Tibial artery (tissue), 4 donors: ENCODE data around the gene TMEM202.
"Not testable (repeated sequence)": the region's sequence is repeated elsewhere in the genome, so short reads cannot be mapped to it uniquely, and the experiment has no call there.

Experiments used
- DNase-seq, 2 donors: peaks; one replicate each; pipeline ENCODE4 v3.0.0-alpha.2; 2019
- H3K27ac ChIP-seq, 2 donors: fragments of 200-600 bp; sonication (generic) in 1 of 2; 1 replicate in 1 of 2; 2 replicates in 1 of 2; pipeline ENCODE4 v1.5.1; 2018 to 2019; ENCODE audit warnings: mild to moderate bottlenecking in 1 of 2
- H3K27me3 ChIP-seq, 2 donors: fragments of 200-600 bp; sonication (generic) in 1 of 2; one replicate each; pipeline versions ENCODE4 v1.5.1 to v1.6.0; 2016 to 2019
- H3K36me3 ChIP-seq, 3 donors: fragments of 200-600 bp; sonication (generic) in 2 of 3; one replicate each; pipeline ENCODE4 v1.5.1; 2016 to 2019; ENCODE audit warnings: mild to moderate bottlenecking in 2 of 3
- H3K4me1 ChIP-seq, 4 donors: fragments of 200-600 bp; sonication (generic) in 2 of 4; 1 replicate in 3 of 4; 2 replicates in 1 of 4; pipeline ENCODE4 v1.5.1; 2016 to 2019
- H3K4me3 ChIP-seq, 2 donors: fragments of 200-600 bp; sonication (generic) in 1 of 2; 1 replicate in 1 of 2; 2 replicates in 1 of 2; pipeline ENCODE4 v1.5.1; 2018 to 2019; ENCODE audit warnings: mild to moderate bottlenecking in 2 of 2
- H3K9me3 ChIP-seq, 3 donors: fragments of 200-600 bp; sonication (generic) in 1 of 3; one replicate each; pipeline ENCODE4 v1.5.1; 2016 to 2019
- CTCF ChIP-seq, 2 experiments: fragments of 200-600 bp in 1 of 2; fragments of 450-650 bp in 1 of 2; IDR thresholded peaks; one replicate each; pipeline ENCODE4 v1.5.1; 2017 to 2019; ENCODE audit warnings: antibody characterized with exemption in 2 of 2, mild to moderate bottlenecking in 1 of 2, moderate library complexity in 1 of 2
- intact Hi-C: fragments of 100-400 bp; cut with DNase I; formaldehyde crosslinking; loops from one replicate; pipeline ENCODE4 v1.15.0; 2023; ENCODE audit warnings: low total_unique reads

Gene TMEM202

GRCh38 chr15:72426753-72427152, 28.6 kb downstream of the TMEM202 start:
- no peaks in the 10 kb centered on the region for H3K36me3 ChIP-seq
- no peak for TF ChIP-seq CTCF (IDR thresholded peaks at IDR 0.05)
- no peaks in the 10 kb centered on the region for H3K27me3 ChIP-seq
- no peak overlapping the region for H3K4me3 ChIP-seq
- no peak overlapping the region for H3K27ac ChIP-seq
- intact Hi-C loops = no loop called here
- no peak for DNase-seq
- no peaks in the 10 kb centered on the region for H3K4me1 ChIP-seq
- H3K9me3 ChIP-seq = peaks cover 0 to 8% (median 0%) of the 10 kb centered on the region in 3 donors

GRCh38 chr15:72437650-72438316, 39.7 kb downstream of the TMEM202 start:
- Histone ChIP-seq H3K36me3 (no peaks in the 10 kb centered on the region), H3K9me3 (peaks cover 0 to 24% (median 16%) of the 10 kb centered on the region in 3 donors), H3K4me1 (peaks cover 0 to 7% (median 0%) of the 10 kb centered on the region in 4 donors), H3K27me3 (no peaks in the 10 kb centered on the region), H3K4me3 (no peak overlapping the region), H3K27ac (no peak overlapping the region)
- no peak for TF ChIP-seq CTCF (IDR thresholded peaks at IDR 0.05)
- intact Hi-C loops = no loop called here
- DNase-seq = no peak

GRCh38 chr15:72442848-72443247, 44.7 kb downstream of the TMEM202 start:
- H3K4me3 ChIP-seq, H3K9me3 ChIP-seq, DNase-seq, intact Hi-C loops, H3K4me1 ChIP-seq, H3K27me3 ChIP-seq, H3K27ac ChIP-seq, H3K36me3 ChIP-seq: not testable (repeated sequence)

- DNase-seq = no peak
- Histone ChIP-seq H3K9me3 (no peaks in the 10 kb centered on the region), H3K27me3 (no peaks in the 10 kb centered on the region), H3K4me3 (no peak overlapping the region), H3K36me3 (no peaks in the 10 kb centered on the region), H3K4me1 (no peaks in the 10 kb centered on the region), H3K27ac (no peak overlapping the region)
- no peak for TF ChIP-seq CTCF (IDR thresholded peaks at IDR 0.05)
- intact Hi-C loops = no loop called here
Observed at GRCh38 chr15:72445426-72445825, 47.3 kb downstream of the TMEM202 start.

- no peak for DNase-seq
- intact Hi-C loops = no loop called here
- Histone ChIP-seq H3K4me1 (no peaks in the 10 kb centered on the region), H3K4me3 (no peak overlapping the region), H3K9me3 (no peaks in the 10 kb centered on the region), H3K27ac (no peak overlapping the region), H3K36me3 (no peaks in the 10 kb centered on the region), H3K27me3 (no peaks in the 10 kb centered on the region)
- TF ChIP-seq CTCF (IDR thresholded peaks at IDR 0.05) = no peak
Observed at GRCh38 chr15:72450805-72451204, 52.7 kb downstream of the TMEM202 start.

- TF ChIP-seq CTCF (IDR thresholded peaks at IDR 0.05) = no peak
- no peak overlapping the region for H3K27ac ChIP-seq
- intact Hi-C loops = no loop called here
- H3K36me3 ChIP-seq = no peaks in the 10 kb centered on the region
- no peaks in the 10 kb centered on the region for H3K27me3 ChIP-seq
- H3K4me1 ChIP-seq = no peaks in the 10 kb centered on the region
- H3K4me3 ChIP-seq = no peak overlapping the region
- DNase-seq = no peak
- no peaks in the 10 kb centered on the region for H3K9me3 ChIP-seq
Observed at GRCh38 chr15:72451224-72451623, 53.1 kb downstream of the TMEM202 start.
